Testis (tissue), 2 donors: Measurements from ENCODE around the gene CHCHD6.

ENCODE experiments used
- POLR2A ChIP-seq: fragments of 450-650 bp; IDR thresholded peaks from one replicate; pipeline ENCODE4 v1.6.1; 2017; ENCODE audit warnings: antibody characterized with exemption, mild to moderate bottlenecking, moderate library complexity
- TF ChIP-seq, protein P1 (sequence below), 3 experiments: fragments of 450-650 bp in 2 of 3; fragments of 200-600 bp in 1 of 3; sonication (generic) in 1 of 3; IDR thresholded peaks; one replicate each; pipeline ENCODE4 v1.5.1; 2016 to 2019; ENCODE audit warnings: antibody characterized with exemption in 3 of 3, mild to moderate bottlenecking in 2 of 3, moderate library complexity in 1 of 3

DNA sequence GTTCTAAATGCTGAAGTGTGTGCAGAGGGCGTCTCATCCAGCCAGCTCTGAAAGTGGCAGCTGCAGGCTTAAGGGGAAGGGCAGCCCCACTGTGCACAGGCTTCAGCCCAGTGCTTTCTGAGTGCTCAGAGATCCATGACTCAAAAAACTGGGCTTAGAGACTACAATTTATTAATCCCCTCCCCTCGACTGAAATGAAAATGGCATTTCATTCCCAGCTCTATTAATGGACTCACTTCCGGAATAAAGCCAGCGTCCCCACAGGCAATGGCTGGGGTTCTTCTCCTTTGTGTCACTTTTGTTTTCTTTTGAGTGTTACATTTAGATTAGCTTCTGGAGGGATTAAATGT is 223.3 kb downstream of the CHCHD6 start:
- TF ChIP-seq POLR2A, result no peak
- TF ChIP-seq, protein P1, sequence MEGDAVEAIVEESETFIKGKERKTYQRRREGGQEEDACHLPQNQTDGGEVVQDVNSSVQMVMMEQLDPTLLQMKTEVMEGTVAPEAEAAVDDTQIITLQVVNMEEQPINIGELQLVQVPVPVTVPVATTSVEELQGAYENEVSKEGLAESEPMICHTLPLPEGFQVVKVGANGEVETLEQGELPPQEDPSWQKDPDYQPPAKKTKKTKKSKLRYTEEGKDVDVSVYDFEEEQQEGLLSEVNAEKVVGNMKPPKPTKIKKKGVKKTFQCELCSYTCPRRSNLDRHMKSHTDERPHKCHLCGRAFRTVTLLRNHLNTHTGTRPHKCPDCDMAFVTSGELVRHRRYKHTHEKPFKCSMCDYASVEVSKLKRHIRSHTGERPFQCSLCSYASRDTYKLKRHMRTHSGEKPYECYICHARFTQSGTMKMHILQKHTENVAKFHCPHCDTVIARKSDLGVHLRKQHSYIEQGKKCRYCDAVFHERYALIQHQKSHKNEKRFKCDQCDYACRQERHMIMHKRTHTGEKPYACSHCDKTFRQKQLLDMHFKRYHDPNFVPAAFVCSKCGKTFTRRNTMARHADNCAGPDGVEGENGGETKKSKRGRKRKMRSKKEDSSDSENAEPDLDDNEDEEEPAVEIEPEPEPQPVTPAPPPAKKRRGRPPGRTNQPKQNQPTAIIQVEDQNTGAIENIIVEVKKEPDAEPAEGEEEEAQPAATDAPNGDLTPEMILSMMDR (IDR thresholded peaks at IDR 0.05), result no peak
